Neural progenitor cell (in vitro differentiated cells): ENCODE data around the gene CAPN8.

Experiments used
- EZH2phosphoT487 ChIP-seq: fragments of 200-600 bp; sonication (generic); IDR thresholded peaks from 2 replicates; pipeline ENCODE4 v1.6.1; 2017; ENCODE audit warnings: antibody characterized with exemption
- TF ChIP-seq, protein P1 (sequence below): fragments of 200-600 bp; sonication (generic); IDR thresholded peaks from 2 replicates; pipeline ENCODE4 v1.5.1; 2017; ENCODE audit warnings: antibody characterized with exemption, mild to moderate bottlenecking

GRCh38 chr1:223621312-223621734 is 44.2 kb downstream of the CAPN8 start:
- TF ChIP-seq, protein P1, sequence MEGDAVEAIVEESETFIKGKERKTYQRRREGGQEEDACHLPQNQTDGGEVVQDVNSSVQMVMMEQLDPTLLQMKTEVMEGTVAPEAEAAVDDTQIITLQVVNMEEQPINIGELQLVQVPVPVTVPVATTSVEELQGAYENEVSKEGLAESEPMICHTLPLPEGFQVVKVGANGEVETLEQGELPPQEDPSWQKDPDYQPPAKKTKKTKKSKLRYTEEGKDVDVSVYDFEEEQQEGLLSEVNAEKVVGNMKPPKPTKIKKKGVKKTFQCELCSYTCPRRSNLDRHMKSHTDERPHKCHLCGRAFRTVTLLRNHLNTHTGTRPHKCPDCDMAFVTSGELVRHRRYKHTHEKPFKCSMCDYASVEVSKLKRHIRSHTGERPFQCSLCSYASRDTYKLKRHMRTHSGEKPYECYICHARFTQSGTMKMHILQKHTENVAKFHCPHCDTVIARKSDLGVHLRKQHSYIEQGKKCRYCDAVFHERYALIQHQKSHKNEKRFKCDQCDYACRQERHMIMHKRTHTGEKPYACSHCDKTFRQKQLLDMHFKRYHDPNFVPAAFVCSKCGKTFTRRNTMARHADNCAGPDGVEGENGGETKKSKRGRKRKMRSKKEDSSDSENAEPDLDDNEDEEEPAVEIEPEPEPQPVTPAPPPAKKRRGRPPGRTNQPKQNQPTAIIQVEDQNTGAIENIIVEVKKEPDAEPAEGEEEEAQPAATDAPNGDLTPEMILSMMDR: no peak
- no peak for TF ChIP-seq EZH2phosphoT487
